Measurements from ENCODE around the gene GNAO1. TPM values are rescaled to one million over a fixed set of nuclear protein-coding genes. Genes with fewer than 3 reads are reported as not detected.

Gene GNAO1
- polyA plus RNA-seq, 1 donor (not counting 4 experiments of a cell fraction or from before 2014, with no cell fraction given), result 0.13 TPM

DNA sequence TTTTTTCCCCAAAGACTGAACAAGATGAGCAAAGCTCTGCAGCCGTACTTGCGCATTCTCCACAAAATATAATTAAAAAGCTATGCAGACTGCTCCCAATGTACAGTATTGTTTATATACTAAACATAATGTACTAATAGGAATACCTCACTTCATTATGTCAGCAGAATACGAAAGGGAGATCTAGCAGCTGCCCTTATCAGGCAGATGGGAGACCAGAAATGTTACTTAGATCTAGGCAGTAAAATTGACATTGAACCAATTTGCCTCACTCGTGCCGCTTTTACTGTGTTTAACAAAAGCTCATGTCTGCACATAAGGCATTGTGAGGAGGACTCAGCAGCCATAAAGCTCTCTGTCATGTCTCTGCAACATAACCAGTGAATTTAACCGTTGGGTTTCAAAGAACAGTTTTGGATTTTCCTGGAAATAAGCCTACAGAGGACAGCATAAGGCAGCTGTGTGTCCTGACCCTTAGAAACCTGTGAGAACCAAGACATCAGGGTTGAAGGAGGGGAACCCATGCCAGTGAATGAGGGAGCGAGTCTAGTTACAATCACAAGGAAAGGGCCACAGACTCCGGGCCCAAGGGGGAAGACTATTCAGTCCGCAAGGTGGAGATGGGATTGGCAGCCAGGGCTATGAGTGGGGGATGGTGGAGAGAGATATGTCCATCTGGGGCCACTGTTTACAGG lies 71.4 kb downstream of the GNAO1 start:
- FAIRE-seq (no peak), DNase-seq (ENCODE audit: low read depth, low spot score) (no peak)
- no peaks in the 10 kb centered on the region for H3K9me1 ChIP-seq (ENCODE audit: control insufficient read depth, extremely low read depth, insufficient read depth, low read length)
- H3K4me2 ChIP-seq (ENCODE audit: control insufficient read depth, extremely low read depth, insufficient read depth, low read depth, low read length), result no peak overlapping the region
- no peaks in the 10 kb centered on the region for H3K9me3 ChIP-seq (ENCODE audit: control insufficient read depth, low read depth, low read length)
- no peak overlapping the region for H3K27ac ChIP-seq (ENCODE audit: control insufficient read depth, insufficient read depth, low read length)
- no peak overlapping the region for H3K9ac ChIP-seq (ENCODE audit: control insufficient read depth, extremely low read depth, insufficient read depth, low read length)
- no peak overlapping the region for H3K4me3 ChIP-seq (ENCODE audit: control insufficient read depth in 2 of 3, extremely low read depth in 1 of 3, insufficient read depth in 2 of 3, low read depth in 1 of 3, low read length in 3 of 3)
- TF ChIP-seq, protein P1, sequence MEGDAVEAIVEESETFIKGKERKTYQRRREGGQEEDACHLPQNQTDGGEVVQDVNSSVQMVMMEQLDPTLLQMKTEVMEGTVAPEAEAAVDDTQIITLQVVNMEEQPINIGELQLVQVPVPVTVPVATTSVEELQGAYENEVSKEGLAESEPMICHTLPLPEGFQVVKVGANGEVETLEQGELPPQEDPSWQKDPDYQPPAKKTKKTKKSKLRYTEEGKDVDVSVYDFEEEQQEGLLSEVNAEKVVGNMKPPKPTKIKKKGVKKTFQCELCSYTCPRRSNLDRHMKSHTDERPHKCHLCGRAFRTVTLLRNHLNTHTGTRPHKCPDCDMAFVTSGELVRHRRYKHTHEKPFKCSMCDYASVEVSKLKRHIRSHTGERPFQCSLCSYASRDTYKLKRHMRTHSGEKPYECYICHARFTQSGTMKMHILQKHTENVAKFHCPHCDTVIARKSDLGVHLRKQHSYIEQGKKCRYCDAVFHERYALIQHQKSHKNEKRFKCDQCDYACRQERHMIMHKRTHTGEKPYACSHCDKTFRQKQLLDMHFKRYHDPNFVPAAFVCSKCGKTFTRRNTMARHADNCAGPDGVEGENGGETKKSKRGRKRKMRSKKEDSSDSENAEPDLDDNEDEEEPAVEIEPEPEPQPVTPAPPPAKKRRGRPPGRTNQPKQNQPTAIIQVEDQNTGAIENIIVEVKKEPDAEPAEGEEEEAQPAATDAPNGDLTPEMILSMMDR (optimal IDR thresholded peaks at IDR 0.05 in 1 of 3, IDR thresholded peaks at IDR 0.05 in 1 of 3, conservative IDR thresholded peaks at IDR 0.05 in 1 of 3; ENCODE audit: extremely low read depth in 1 of 3, insufficient read depth in 2 of 3, low read length in 3 of 3), result no peak
- no peak for TF ChIP-seq EZH2 (IDR thresholded peaks at IDR 0.05; ENCODE audit: low read length)
- no peaks in the 10 kb centered on the region for H4K20me1 ChIP-seq (ENCODE audit: control insufficient read depth, extremely low read depth, insufficient read depth, low read length)
- dilution Hi-C loops (cut with MboI; ENCODE audit: extremely low pct_ligation_motif_present, low sequenced_read_pairs), result no loop called here
- no peaks in the 10 kb centered on the region for H3K79me2 ChIP-seq (ENCODE audit: control insufficient read depth, insufficient read depth, low read length)
- no peak overlapping the region for H2AFZ ChIP-seq (ENCODE audit: control insufficient read depth, low read length)
- H3K36me3 ChIP-seq (ENCODE audit: control insufficient read depth in 2 of 2, extremely low read depth in 1 of 2, insufficient read depth in 2 of 2, low read length in 2 of 2), result no peaks in the 10 kb centered on the region
- peaks cover 6% of the 10 kb centered on the region for H3K4me1 ChIP-seq (ENCODE audit: control insufficient read depth, extremely low read depth, insufficient read depth, low read length)
- no peaks in the 10 kb centered on the region for H3K27me3 ChIP-seq (ENCODE audit: control insufficient read depth, extremely low read depth, insufficient read depth, low read length)

DNA sequence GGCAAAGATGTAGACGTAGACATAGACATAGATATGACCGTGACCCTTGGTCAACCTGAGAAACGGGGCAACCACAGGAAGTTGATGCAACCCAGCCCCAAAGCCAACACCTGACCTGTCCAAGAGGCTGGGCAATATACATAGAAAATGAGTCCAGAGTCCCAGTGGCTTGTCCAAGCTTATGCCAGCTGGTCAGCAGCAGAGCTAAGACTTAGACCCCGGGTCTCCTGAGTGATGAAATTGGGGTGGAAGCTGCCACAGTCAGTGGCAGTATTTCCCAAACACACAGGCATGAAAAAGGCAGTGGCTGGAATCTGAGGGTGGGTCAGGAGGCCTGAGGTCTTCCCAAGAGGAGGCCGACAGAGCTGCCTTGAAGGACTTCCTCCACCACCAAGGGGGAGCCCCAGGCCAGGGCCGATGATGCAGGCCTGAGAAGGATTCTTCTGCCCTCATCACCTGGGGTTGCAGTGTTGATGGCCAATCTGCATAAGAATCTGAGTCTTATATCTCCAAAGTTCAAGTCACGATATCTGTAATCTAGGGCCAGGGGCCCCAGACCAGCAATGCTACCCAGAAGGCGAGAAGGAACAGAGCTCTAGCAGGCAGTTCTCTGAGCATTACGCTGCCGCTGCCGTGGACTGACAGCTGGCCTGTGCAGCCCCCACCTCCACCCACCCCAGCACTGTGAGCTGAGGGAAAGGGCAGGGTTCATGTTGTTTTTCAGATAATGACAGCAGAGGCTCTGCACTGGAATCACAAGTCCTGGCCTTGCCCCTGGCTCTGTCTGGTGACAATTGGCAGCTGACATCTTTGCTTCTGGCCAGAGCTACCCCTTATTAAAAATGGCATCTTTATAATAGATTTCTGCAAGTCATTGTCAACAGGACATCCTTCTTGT lies 72.7 kb downstream of the GNAO1 start:
- dilution Hi-C loops (cut with MboI; ENCODE audit: extremely low pct_ligation_motif_present, low sequenced_read_pairs), result no loop called here
- FAIRE-seq (no peak), DNase-seq (ENCODE audit: low read depth, low spot score) (no peak)
- no peak for TF ChIP-seq EZH2 (IDR thresholded peaks at IDR 0.05; ENCODE audit: low read length)
- H2AFZ ChIP-seq (ENCODE audit: control insufficient read depth, low read length), result no peak overlapping the region
- H3K27ac ChIP-seq (ENCODE audit: control insufficient read depth, insufficient read depth, low read length), result no peak overlapping the region
- H3K9me3 ChIP-seq (ENCODE audit: control insufficient read depth, low read depth, low read length), result no peaks in the 10 kb centered on the region
- no peaks in the 10 kb centered on the region for H3K79me2 ChIP-seq (ENCODE audit: control insufficient read depth, insufficient read depth, low read length)
- no peaks in the 10 kb centered on the region for H4K20me1 ChIP-seq (ENCODE audit: control insufficient read depth, extremely low read depth, insufficient read depth, low read length)
- H3K4me3 ChIP-seq (ENCODE audit: control insufficient read depth in 2 of 3, extremely low read depth in 1 of 3, insufficient read depth in 2 of 3, low read depth in 1 of 3, low read length in 3 of 3), result no peak overlapping the region
- no peaks in the 10 kb centered on the region for H3K36me3 ChIP-seq (ENCODE audit: control insufficient read depth in 2 of 2, extremely low read depth in 1 of 2, insufficient read depth in 2 of 2, low read length in 2 of 2)
- peaks cover 6% of the 10 kb centered on the region for H3K4me1 ChIP-seq (ENCODE audit: control insufficient read depth, extremely low read depth, insufficient read depth, low read length)
- H3K9ac ChIP-seq (ENCODE audit: control insufficient read depth, extremely low read depth, insufficient read depth, low read length), result no peak overlapping the region
- no peaks in the 10 kb centered on the region for H3K9me1 ChIP-seq (ENCODE audit: control insufficient read depth, extremely low read depth, insufficient read depth, low read length)
- H3K27me3 ChIP-seq (ENCODE audit: control insufficient read depth, extremely low read depth, insufficient read depth, low read length), result no peaks in the 10 kb centered on the region
- no peak overlapping the region for H3K4me2 ChIP-seq (ENCODE audit: control insufficient read depth, extremely low read depth, insufficient read depth, low read depth, low read length)

Data from keratinocyte (primary cell).